Mammary epithelial cell (primary cell): Measurements from ENCODE around the gene ACOT12.

Experiments used
- EZH2 ChIP-seq: IDR thresholded peaks from 2 replicates; pipeline ENCODE4 v1.6.1; 2012; ENCODE audit warnings: low read length, inconsistent platforms, borderline replicate concordance
- TF ChIP-seq, protein P1 (sequence below), 2 donors: IDR thresholded peaks in 1 of 2; conservative IDR thresholded peaks in 1 of 2; 2 replicates each; pipeline ENCODE4 v1.5.1; 2011 to 2012; ENCODE audit warnings: inconsistent platforms in 2 of 2, low read length in 2 of 2, mild to moderate bottlenecking in 2 of 2, control low read depth in 1 of 2, low read depth in 1 of 2; ENCODE audit not compliant: insufficient read depth in 1 of 2; ENCODE audit errors: extremely low read depth in 1 of 2

DNA sequence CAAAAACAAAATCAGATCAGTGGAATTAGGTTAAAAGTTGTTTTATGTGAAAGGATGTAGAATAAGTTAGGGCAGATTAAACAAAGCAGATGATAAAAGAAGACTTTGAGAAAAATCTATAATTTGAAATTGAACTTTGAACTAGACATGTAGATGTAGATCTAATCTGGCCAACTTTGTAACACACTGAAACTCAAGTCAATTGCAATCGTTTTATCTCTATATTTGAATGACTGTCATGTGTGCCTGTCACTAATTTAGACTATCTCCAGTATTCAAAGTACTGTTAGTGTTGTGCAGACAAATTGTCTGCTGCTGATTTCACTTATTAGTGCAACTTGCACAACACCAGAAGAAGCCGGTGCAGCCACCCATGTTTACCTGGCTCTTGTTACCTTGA is 39.8 kb downstream of the ACOT12 start:
- TF ChIP-seq, protein P1, sequence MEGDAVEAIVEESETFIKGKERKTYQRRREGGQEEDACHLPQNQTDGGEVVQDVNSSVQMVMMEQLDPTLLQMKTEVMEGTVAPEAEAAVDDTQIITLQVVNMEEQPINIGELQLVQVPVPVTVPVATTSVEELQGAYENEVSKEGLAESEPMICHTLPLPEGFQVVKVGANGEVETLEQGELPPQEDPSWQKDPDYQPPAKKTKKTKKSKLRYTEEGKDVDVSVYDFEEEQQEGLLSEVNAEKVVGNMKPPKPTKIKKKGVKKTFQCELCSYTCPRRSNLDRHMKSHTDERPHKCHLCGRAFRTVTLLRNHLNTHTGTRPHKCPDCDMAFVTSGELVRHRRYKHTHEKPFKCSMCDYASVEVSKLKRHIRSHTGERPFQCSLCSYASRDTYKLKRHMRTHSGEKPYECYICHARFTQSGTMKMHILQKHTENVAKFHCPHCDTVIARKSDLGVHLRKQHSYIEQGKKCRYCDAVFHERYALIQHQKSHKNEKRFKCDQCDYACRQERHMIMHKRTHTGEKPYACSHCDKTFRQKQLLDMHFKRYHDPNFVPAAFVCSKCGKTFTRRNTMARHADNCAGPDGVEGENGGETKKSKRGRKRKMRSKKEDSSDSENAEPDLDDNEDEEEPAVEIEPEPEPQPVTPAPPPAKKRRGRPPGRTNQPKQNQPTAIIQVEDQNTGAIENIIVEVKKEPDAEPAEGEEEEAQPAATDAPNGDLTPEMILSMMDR (conservative IDR thresholded peaks at IDR 0.05 in 1 of 2, IDR thresholded peaks at IDR 0.05 in 1 of 2; ENCODE audit: extremely low read depth in 1 of 2, insufficient read depth in 1 of 2, low read depth in 1 of 2, low read length in 2 of 2): no peak
- no peak for TF ChIP-seq EZH2
